Uterus (tissue), 2 donors: ENCODE data around the gene PRDM11.

Experiments
- POLR2A ChIP-seq, 2 donors: fragments of 450-650 bp; IDR thresholded peaks; one replicate each; pipeline ENCODE4 v1.6.1; 2016; ENCODE audit warnings: antibody characterized with exemption in 2 of 2, mild to moderate bottlenecking in 1 of 2, moderate library complexity in 1 of 2
- TF ChIP-seq, protein P1 (sequence below), 4 experiments: fragments of 200-600 bp in 2 of 4; fragments of 450-650 bp in 2 of 4; sonication (generic) in 2 of 4; IDR thresholded peaks; one replicate each; pipeline ENCODE4 v1.5.1; 2016 to 2019; ENCODE audit warnings: antibody characterized with exemption in 4 of 4, mild to moderate bottlenecking in 2 of 4, moderate library complexity in 1 of 4

DNA sequence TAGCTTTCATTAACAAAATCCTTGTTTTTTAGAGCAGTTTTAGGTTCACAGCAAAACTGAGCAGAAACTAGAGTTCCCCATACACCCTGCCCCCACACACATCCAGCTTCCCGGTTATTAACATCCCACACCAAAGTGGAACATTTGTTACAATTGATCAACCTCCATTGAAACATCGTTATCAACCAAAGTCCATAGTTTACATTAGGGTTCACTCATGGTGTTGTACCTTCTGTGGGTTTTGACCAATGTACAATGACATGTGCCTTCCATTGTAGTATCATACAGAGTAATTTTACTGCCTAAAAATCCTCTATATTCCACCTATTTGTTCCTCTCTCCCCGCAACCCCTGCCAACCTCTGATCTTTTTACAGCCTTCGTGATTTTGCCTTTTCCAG, 28.5 kb downstream of the PRDM11 start:
- TF ChIP-seq, protein P1, sequence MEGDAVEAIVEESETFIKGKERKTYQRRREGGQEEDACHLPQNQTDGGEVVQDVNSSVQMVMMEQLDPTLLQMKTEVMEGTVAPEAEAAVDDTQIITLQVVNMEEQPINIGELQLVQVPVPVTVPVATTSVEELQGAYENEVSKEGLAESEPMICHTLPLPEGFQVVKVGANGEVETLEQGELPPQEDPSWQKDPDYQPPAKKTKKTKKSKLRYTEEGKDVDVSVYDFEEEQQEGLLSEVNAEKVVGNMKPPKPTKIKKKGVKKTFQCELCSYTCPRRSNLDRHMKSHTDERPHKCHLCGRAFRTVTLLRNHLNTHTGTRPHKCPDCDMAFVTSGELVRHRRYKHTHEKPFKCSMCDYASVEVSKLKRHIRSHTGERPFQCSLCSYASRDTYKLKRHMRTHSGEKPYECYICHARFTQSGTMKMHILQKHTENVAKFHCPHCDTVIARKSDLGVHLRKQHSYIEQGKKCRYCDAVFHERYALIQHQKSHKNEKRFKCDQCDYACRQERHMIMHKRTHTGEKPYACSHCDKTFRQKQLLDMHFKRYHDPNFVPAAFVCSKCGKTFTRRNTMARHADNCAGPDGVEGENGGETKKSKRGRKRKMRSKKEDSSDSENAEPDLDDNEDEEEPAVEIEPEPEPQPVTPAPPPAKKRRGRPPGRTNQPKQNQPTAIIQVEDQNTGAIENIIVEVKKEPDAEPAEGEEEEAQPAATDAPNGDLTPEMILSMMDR (IDR thresholded peaks at IDR 0.05) = no peak
- no peak for TF ChIP-seq POLR2A (IDR thresholded peaks at IDR 0.05)
